B cell (primary cell): ENCODE results near the gene AKAP9. TPM values are rescaled to one million over a fixed set of nuclear protein-coding genes. Genes with fewer than 3 reads are reported as not detected.

ENCODE experiments used
- ATAC-seq: fragments of 200-7000 bp; cut with Tn5 transposase; one replicate; pipeline ENCODE4 v1.10.0; 2021; ENCODE audit warnings: low read depth, mild to moderate bottlenecking, moderate number of reproducible peaks, moderate library complexity
- CTCF ChIA-PET: fragments of 350-600 bp; sonication (Branson Sonifier 250); formaldehyde crosslinking; loops from one replicate; lab custom pipeline; 2021; ENCODE audit warnings: antibody characterized with exemption, inconsistent platforms; lab: Charles Lee
- POLR2A ChIA-PET: fragments of 350-600 bp; sonication (Branson Sonifier 250); formaldehyde crosslinking; loops from one replicate; lab custom pipeline; 2021; ENCODE audit warnings: antibody characterized with exemption; lab: Charles Lee
- DNase-seq: peaks from one replicate; pipeline ENCODE4 v3.0.0; 2013
- H2AFZ ChIP-seq: 2 replicates; pipeline ENCODE4 v1.6.1; 2012; ENCODE audit warnings: mild to moderate bottlenecking, low read depth, low read length; ENCODE audit not compliant: insufficient read depth, poor library complexity, severe bottlenecking
- H3K27ac ChIP-seq, 2 donors: 1 replicate in 1 of 2; 2 replicates in 1 of 2; pipeline ENCODE4 v1.5.1; 2012 to 2013; ENCODE audit warnings: low read length in 2 of 2, mild to moderate bottlenecking in 2 of 2, moderate library complexity in 1 of 2
- H3K27me3 ChIP-seq, 4 experiments: fragments of 200-600 bp in 1 of 4; sonication (generic) in 1 of 4; replicated peaks in 1 of 4; 1 replicate in 2 of 4; 2 replicates in 2 of 4; pipeline versions ENCODE4 v1.6.1 to v1.7.0; 2013 to 2016; ENCODE audit warnings: low read length in 3 of 4, mild to moderate bottlenecking in 2 of 4, mixed read lengths in 1 of 4, moderate library complexity in 1 of 4; ENCODE audit not compliant: insufficient read depth in 4 of 4, control insufficient read depth in 3 of 4; ENCODE audit errors: control extremely low read depth in 1 of 4
- H3K36me3 ChIP-seq, 2 experiments: replicated peaks in 1 of 2; 1 replicate in 1 of 2; 2 replicates in 1 of 2; pipeline versions ENCODE4 v1.6.1 to v1.7.1; 2013; ENCODE audit warnings: low read length in 1 of 2; ENCODE audit not compliant: insufficient read depth in 2 of 2, control insufficient read depth in 1 of 2; ENCODE audit errors: control extremely low read depth in 1 of 2, extremely low read depth in 1 of 2
- H3K4me1 ChIP-seq, 2 donors: fragments of 200-600 bp in 1 of 2; sonication (generic) in 1 of 2; 1 replicate in 1 of 2; 2 replicates in 1 of 2; pipeline versions ENCODE4 v1.5.1 to v1.6.1; 2013 to 2017; ENCODE audit warnings: low read length in 2 of 2; ENCODE audit not compliant: control insufficient read depth in 2 of 2, insufficient read depth in 2 of 2
- H3K4me2 ChIP-seq: replicated peaks from 2 replicates; pipeline ENCODE3; 2012; ENCODE audit warnings: mild to moderate bottlenecking, low read depth, low read length; ENCODE audit not compliant: poor library complexity, severe bottlenecking
- H3K4me3 ChIP-seq, 5 experiments: fragments of 200-600 bp in 1 of 5; sonication (generic) in 1 of 5; 1 replicate in 3 of 5; 2 replicates in 2 of 5; pipeline versions ENCODE4 v1.5.1 to v1.7.0; 2011 to 2016; ENCODE audit warnings: low read length in 4 of 5, mild to moderate bottlenecking in 4 of 5, low read depth in 2 of 5, control low read depth in 1 of 5, moderate library complexity in 1 of 5; ENCODE audit not compliant: insufficient read depth in 1 of 5; ENCODE audit errors: control extremely low read depth in 1 of 5, extremely low read depth in 1 of 5
- H3K79me2 ChIP-seq: fragments of 200-600 bp; sonication (generic); one replicate; pipeline ENCODE4 v1.6.0; 2016; ENCODE audit warnings: low read length; ENCODE audit not compliant: control insufficient read depth, insufficient read depth
- H3K9ac ChIP-seq: fragments of 200-600 bp; sonication (generic); 2 replicates; pipeline ENCODE4 v1.6.1; 2017; ENCODE audit warnings: mild to moderate bottlenecking, low read length, moderate library complexity
- H3K9me3 ChIP-seq, 3 donors: one replicate each; pipeline versions ENCODE4 v1.6.1 to v1.7.1; 2013; ENCODE audit warnings: low read length in 2 of 3; ENCODE audit not compliant: control insufficient read depth in 2 of 3, insufficient read depth in 1 of 3; ENCODE audit errors: control extremely low read depth in 1 of 3
- H4K20me1 ChIP-seq: 2 replicates; pipeline ENCODE4 v1.6.0; 2012; ENCODE audit warnings: mild to moderate bottlenecking, low read length; ENCODE audit not compliant: insufficient read depth, control insufficient read depth, poor library complexity, severe bottlenecking
- H3K27ac Mint-ChIP-seq: one replicate; pipeline ENCODE4 v1.8.0; 2021; ENCODE audit warnings: mixed read lengths
- H3K27me3 Mint-ChIP-seq: one replicate; pipeline ENCODE4 v1.8.0; 2021; ENCODE audit warnings: mixed read lengths
- H3K4me1 Mint-ChIP-seq: one replicate; pipeline ENCODE4 v1.8.0; 2021; ENCODE audit warnings: mixed read lengths
- H3K4me3 Mint-ChIP-seq: one replicate; pipeline ENCODE4 v1.8.0; 2021; ENCODE audit warnings: mixed read lengths
- H3K9me3 Mint-ChIP-seq: one replicate; pipeline ENCODE4 v1.8.0; 2022; ENCODE audit warnings: mixed read lengths; ENCODE audit not compliant: insufficient read depth
- EZH2 ChIP-seq: IDR thresholded peaks from 2 replicates; pipeline ENCODE4 v1.6.1; 2012; ENCODE audit warnings: borderline replicate concordance, low read depth, mild to moderate bottlenecking, moderate library complexity, low read length; ENCODE audit not compliant: insufficient read depth, poor library complexity, severe bottlenecking
- WGBS: methylation state at CpG from one replicate; pipeline ENCODE4 v1.1.5; 2013; ENCODE audit warnings: missing lambda C conversion rate; ENCODE audit not compliant: insufficient coverage; 5-methylcytosine and 5-hydroxymethylcytosine counted together
- intact Hi-C: fragments of 100-400 bp; cut with micrococcal nuclease; formaldehyde crosslinking; loops from one replicate; pipeline ENCODE4 v1.10.0; 2022
- polyA minus RNA-seq: library from RNA; depleted of rRNA, polyadenylated mRNA; stranded (reverse); fragments of >200 nt; gene quantifications from 2 replicates; pipeline ENCODE4 v1.2.3, GENCODE V29; 2012
- polyA plus RNA-seq: library from polyadenylated mRNA; depleted of rRNA; stranded (reverse); fragments of >200 nt; gene quantifications from 2 replicates; pipeline ENCODE4 v1.2.3, GENCODE V29; 2012
- total RNA-seq, 2 donors: library from RNA; stranded (reverse); fragments of 120-200 nt in 1 of 2; gene quantifications; 1 replicate in 1 of 2; 2 replicates in 1 of 2; pipeline versions ENCODE4 v1.2.3 to v1.2.4, GENCODE V29; 2013 to 2022
- TF ChIP-seq, protein P1 (sequence below): fragments of 200-600 bp; IDR thresholded peaks from one replicate; pipeline ENCODE4 v1.8.0; 2022; ENCODE audit warnings: antibody characterized with exemption, mild to moderate bottlenecking

The AKAP9 gene
- total RNA-seq, result 101 and 106 TPM in 2 replicates
- total RNA-seq (2013), result 103 TPM
- polyA plus RNA-seq, result 19.3 and 25.4 TPM in 2 replicates
- polyA minus RNA-seq, result 24.0 and 34.0 TPM in 2 replicates

DNA sequence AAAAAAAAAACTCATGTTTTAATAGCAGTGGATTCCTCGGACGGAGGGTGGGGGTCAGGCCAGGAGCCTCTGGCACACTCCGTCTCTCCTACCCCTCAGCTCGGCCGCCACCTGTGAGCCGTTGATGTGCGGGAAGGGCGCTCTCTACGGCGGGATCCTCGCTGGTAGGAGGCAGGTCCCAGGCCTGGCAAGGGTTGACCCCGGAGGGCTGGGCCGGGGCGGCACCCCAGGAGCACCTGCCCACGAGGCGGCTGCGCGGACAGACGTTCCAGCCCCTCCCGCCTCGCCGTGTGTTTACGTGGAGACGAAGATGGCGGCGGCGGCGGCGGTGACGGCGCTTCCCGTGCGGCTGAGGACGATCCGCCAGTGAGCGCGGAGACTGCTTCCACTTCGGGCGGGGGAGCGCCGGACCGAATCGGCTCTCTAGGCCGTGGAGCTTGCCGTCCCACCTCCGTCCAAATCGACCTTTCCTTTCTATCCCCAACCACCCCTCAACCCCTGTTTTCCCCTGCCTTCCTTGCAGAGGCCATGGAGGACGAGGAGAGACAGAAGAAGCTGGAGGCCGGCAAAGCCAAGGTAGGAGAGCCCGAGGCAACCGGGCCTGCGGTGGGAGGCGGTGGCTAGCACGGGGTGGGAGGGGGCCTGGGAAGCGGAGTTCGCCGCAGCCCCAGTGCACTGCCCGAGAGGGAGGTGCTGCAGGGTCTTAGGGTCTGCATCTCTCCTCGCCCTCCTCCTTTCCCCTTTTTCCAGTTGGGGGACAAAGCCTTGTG, at the start of gene AKAP9:
Gene AKAP9 (plus strand): TSS at position 291 of the 770 bp plus-strand sequence. CDS start 238 bp downstream, at position 529.
- H3K4me1 ChIP-seq, result peaks cover 20 to 22% of the 10 kb centered on the region in 2 donors
- Mint-ChIP-seq H3K4me3 (peak within 1 kb of the TSS; percentile 95), H3K9me3 (no peaks in the 10 kb centered on the region), H3K4me1 (peaks cover 31% of the 10 kb centered on the region), H3K27ac (peak within 1 kb of the TSS; percentile 95), H3K27me3 (no peaks in the 10 kb centered on the region)
- H3K4me2 ChIP-seq, result peak within 1 kb of the TSS; percentile 88
- peak within 1 kb of the TSS; percentile 93 for H3K9ac ChIP-seq
- H4K20me1 ChIP-seq, result no peaks in the 10 kb centered on the region
- intact Hi-C loops, result loop anchor here (1.0 to 5.0 kb wide), 8 partner anchors 60 to 1538 kb away; partner anchors contain the start of genes ANKIB1, CDK6, CLDN12 and CYP51A1
- ATAC-seq (peak; percentile 92), DNase-seq (peak; percentile 93)
- no peaks in the 10 kb centered on the region for H3K27me3 ChIP-seq
- CTCF ChIA-PET, result interaction anchor here (0.7 to 2.1 kb wide), 5 partner anchors 13 to 506 kb away, joined by 3 to 10 read pairs (median 3); partner anchors contain the start of gene MTERF1
- no peaks in the 10 kb centered on the region for H3K36me3 ChIP-seq
- H3K27ac ChIP-seq, result peak within 1 kb of the TSS; percentile 90 to 97
- POLR2A ChIA-PET, result interaction anchor here (0.7 to 2.5 kb wide), 3 partner anchors 60 to 255 kb away, joined by 4 to 9 read pairs (median 8); partner anchors contain the start of genes CYP51A1 and MTERF1
- no peaks in the 10 kb centered on the region for H3K9me3 ChIP-seq
- WGBS, result under 1% methylated on average over 56 of the region's 59 CpGs
- TF ChIP-seq, protein P1, sequence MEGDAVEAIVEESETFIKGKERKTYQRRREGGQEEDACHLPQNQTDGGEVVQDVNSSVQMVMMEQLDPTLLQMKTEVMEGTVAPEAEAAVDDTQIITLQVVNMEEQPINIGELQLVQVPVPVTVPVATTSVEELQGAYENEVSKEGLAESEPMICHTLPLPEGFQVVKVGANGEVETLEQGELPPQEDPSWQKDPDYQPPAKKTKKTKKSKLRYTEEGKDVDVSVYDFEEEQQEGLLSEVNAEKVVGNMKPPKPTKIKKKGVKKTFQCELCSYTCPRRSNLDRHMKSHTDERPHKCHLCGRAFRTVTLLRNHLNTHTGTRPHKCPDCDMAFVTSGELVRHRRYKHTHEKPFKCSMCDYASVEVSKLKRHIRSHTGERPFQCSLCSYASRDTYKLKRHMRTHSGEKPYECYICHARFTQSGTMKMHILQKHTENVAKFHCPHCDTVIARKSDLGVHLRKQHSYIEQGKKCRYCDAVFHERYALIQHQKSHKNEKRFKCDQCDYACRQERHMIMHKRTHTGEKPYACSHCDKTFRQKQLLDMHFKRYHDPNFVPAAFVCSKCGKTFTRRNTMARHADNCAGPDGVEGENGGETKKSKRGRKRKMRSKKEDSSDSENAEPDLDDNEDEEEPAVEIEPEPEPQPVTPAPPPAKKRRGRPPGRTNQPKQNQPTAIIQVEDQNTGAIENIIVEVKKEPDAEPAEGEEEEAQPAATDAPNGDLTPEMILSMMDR, result no peak
- TF ChIP-seq EZH2, result no peak
- H2AFZ ChIP-seq, result peak within 1 kb of the TSS; percentile 86
- peaks cover 72% of the 10 kb centered on the region for H3K79me2 ChIP-seq
- H3K4me3 ChIP-seq, result peak within 1 kb of the TSS; percentile 74 to 98 (median 83)
